ENCODE data around the gene DAAM2.
A peak's percentile ranks its signal among the peaks of the same experiment; 100 is the strongest.

DAAM2 gene

GRCh38 chr6:39839445-39839844, 47.3 kb downstream of the DAAM2 start:
- no peak for DNase-seq (ENCODE audit: low spot score)
- Histone ChIP-seq H3K9ac (ENCODE audit: low read depth, low read length, poor library complexity) (no peak overlapping the region), H4K91ac (ENCODE audit: low read depth, low read length, poor library complexity) (no peak overlapping the region), H3K14ac (ENCODE audit: low read length) (no peak overlapping the region), H3K4me3 (ENCODE audit: low read length in 2 of 2) (no peak overlapping the region), H2AK5ac (ENCODE audit: low read depth, low read length) (peak overlapping the region; percentile 79), H3K4me2 (ENCODE audit: insufficient read depth, low read length, poor library complexity, severe bottlenecking) (no peak overlapping the region), H3K23ac (ENCODE audit: low read depth, low read length, poor library complexity) (no peak overlapping the region), H3K4me1 (ENCODE audit: control insufficient read depth in 2 of 2, insufficient read depth in 1 of 2, low read depth in 1 of 2, low read length in 2 of 2) (peaks cover 0 to 6% of the 10 kb centered on the region in 2 donors), H3K79me1 (ENCODE audit: low read depth, low read length) (no peaks in the 10 kb centered on the region), H2BK15ac (ENCODE audit: low read length) (no peak overlapping the region), H2BK5ac (ENCODE audit: low read length) (no peak overlapping the region), H3K9me3 (replicated peaks in 1 of 2; ENCODE audit: control insufficient read depth in 2 of 2, insufficient read depth in 1 of 2, low read depth in 1 of 2, low read length in 2 of 2) (no peaks in the 10 kb centered on the region), H3K27ac (replicated peaks; ENCODE audit: low read length) (no peak overlapping the region), H4K8ac (ENCODE audit: low read depth, low read length) (no peak overlapping the region), H2BK120ac (ENCODE audit: low read depth, low read length) (no peak overlapping the region), H3K4ac (ENCODE audit: low read length) (no peak overlapping the region), H3K36me3 (replicated peaks in 1 of 2; ENCODE audit: control insufficient read depth in 2 of 2, insufficient read depth in 2 of 2, low read length in 2 of 2) (no peaks in the 10 kb centered on the region), H3K27me3 (ENCODE audit: control insufficient read depth in 3 of 3, insufficient read depth in 3 of 3, low read depth in 1 of 3, low read length in 3 of 3) (no peaks in the 10 kb centered on the region), H2AFZ (ENCODE audit: low read length) (no peak overlapping the region), H2BK12ac (ENCODE audit: low read length) (no peak overlapping the region), H3K18ac (ENCODE audit: low read length) (no peak overlapping the region)
- WGBS, 2 donors (ENCODE audit: extremely low coverage in 2 of 2, insufficient read length in 2 of 2, insufficient replicate concordance in 1 of 2): no CpG with 5 or more reads among the region's 1 CpG

DNA sequence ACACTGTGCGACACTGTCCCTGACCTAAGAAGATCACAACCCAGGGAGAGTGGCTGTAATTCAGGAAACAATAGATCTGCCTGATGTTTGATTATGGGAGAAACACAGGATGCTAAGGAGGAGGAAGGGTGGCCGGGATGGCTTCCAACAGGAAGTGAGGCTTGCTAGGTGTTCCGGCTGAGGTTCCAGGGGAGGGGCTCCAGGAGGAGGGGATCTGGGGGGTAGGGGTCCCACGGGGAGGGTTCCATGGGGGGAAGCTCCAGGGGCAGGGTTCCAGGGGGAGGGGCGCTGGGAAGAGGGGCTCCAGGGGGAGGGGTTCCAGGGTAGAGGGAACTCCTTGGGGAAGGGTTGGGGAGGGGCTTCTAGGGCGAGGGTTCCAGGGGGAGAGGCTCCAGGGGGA, 48.6 kb downstream of the DAAM2 start:
- H3K4ac ChIP-seq (ENCODE audit: low read length): no peak overlapping the region
- no CpG with 5 or more reads among the region's 6 CpGs for WGBS, 2 donors (ENCODE audit: extremely low coverage in 2 of 2, insufficient read length in 2 of 2, insufficient replicate concordance in 1 of 2)
- no peak overlapping the region for H3K27ac ChIP-seq (replicated peaks; ENCODE audit: low read length)
- H3K23ac ChIP-seq (ENCODE audit: low read depth, low read length, poor library complexity): no peak overlapping the region
- peak overlapping the region; percentile 42 for H3K18ac ChIP-seq (ENCODE audit: low read length)
- no peaks in the 10 kb centered on the region for H3K9me3 ChIP-seq (replicated peaks in 1 of 2; ENCODE audit: control insufficient read depth in 2 of 2, insufficient read depth in 1 of 2, low read depth in 1 of 2, low read length in 2 of 2)
- H3K4me2 ChIP-seq (ENCODE audit: insufficient read depth, low read length, poor library complexity, severe bottlenecking): no peak overlapping the region
- H3K4me3 ChIP-seq (ENCODE audit: low read length in 2 of 2): no peak overlapping the region
- no peak overlapping the region for H4K8ac ChIP-seq (ENCODE audit: low read depth, low read length)
- no peak overlapping the region for H4K91ac ChIP-seq (ENCODE audit: low read depth, low read length, poor library complexity)
- peak overlapping the region; percentile 76 for H2AK5ac ChIP-seq (ENCODE audit: low read depth, low read length)
- H3K79me1 ChIP-seq (ENCODE audit: low read depth, low read length): no peaks in the 10 kb centered on the region
- no peak overlapping the region for H2BK12ac ChIP-seq (ENCODE audit: low read length)
- H3K36me3 ChIP-seq (replicated peaks in 1 of 2; ENCODE audit: control insufficient read depth in 2 of 2, insufficient read depth in 2 of 2, low read length in 2 of 2): no peaks in the 10 kb centered on the region
- DNase-seq (ENCODE audit: low spot score): no peak
- peaks cover 0 to 10% of the 10 kb centered on the region in 2 donors for H3K4me1 ChIP-seq (ENCODE audit: control insufficient read depth in 2 of 2, insufficient read depth in 1 of 2, low read depth in 1 of 2, low read length in 2 of 2)
- no peak overlapping the region for H3K14ac ChIP-seq (ENCODE audit: low read length)
- H2BK15ac ChIP-seq (ENCODE audit: low read length): no peak overlapping the region
- peaks cover 0 to 2% (median 0%) of the 10 kb centered on the region in 3 experiments for H3K27me3 ChIP-seq (ENCODE audit: control insufficient read depth in 3 of 3, insufficient read depth in 3 of 3, low read depth in 1 of 3, low read length in 3 of 3)
- no peak overlapping the region for H2AFZ ChIP-seq (ENCODE audit: low read length)
- H3K9ac ChIP-seq (ENCODE audit: low read depth, low read length, poor library complexity): no peak overlapping the region
- H2BK5ac ChIP-seq (ENCODE audit: low read length): no peak overlapping the region
- H2BK120ac ChIP-seq (ENCODE audit: low read depth, low read length): no peak overlapping the region

- no peak overlapping the region for H3K4ac ChIP-seq (ENCODE audit: low read length)
- no peaks in the 10 kb centered on the region for H3K36me3 ChIP-seq (replicated peaks in 1 of 2; ENCODE audit: control insufficient read depth in 2 of 2, insufficient read depth in 2 of 2, low read length in 2 of 2)
- H3K27me3 ChIP-seq (ENCODE audit: control insufficient read depth in 3 of 3, insufficient read depth in 3 of 3, low read depth in 1 of 3, low read length in 3 of 3): peaks cover 0 to 2% (median 0%) of the 10 kb centered on the region in 3 experiments
- H3K4me2 ChIP-seq (ENCODE audit: insufficient read depth, low read length, poor library complexity, severe bottlenecking): no peak overlapping the region
- no peak overlapping the region for H2BK15ac ChIP-seq (ENCODE audit: low read length)
- H2AK5ac ChIP-seq (ENCODE audit: low read depth, low read length): no peak overlapping the region
- no peak overlapping the region for H2BK120ac ChIP-seq (ENCODE audit: low read depth, low read length)
- no peak overlapping the region for H4K8ac ChIP-seq (ENCODE audit: low read depth, low read length)
- H3K79me1 ChIP-seq (ENCODE audit: low read depth, low read length): no peaks in the 10 kb centered on the region
- no CpG with 5 or more reads among the region's 3 CpGs for WGBS, 2 donors (ENCODE audit: extremely low coverage in 2 of 2, insufficient read length in 2 of 2, insufficient replicate concordance in 1 of 2)
- no peak overlapping the region for H3K18ac ChIP-seq (ENCODE audit: low read length)
- peaks cover 0 to 13% of the 10 kb centered on the region in 2 donors for H3K4me1 ChIP-seq (ENCODE audit: control insufficient read depth in 2 of 2, insufficient read depth in 1 of 2, low read depth in 1 of 2, low read length in 2 of 2)
- H3K23ac ChIP-seq (ENCODE audit: low read depth, low read length, poor library complexity): no peak overlapping the region
- no peak overlapping the region for H3K27ac ChIP-seq (replicated peaks; ENCODE audit: low read length)
- no peak overlapping the region for H3K9ac ChIP-seq (ENCODE audit: low read depth, low read length, poor library complexity)
- no peak overlapping the region for H2AFZ ChIP-seq (ENCODE audit: low read length)
- no peak overlapping the region for H3K14ac ChIP-seq (ENCODE audit: low read length)
- H2BK12ac ChIP-seq (ENCODE audit: low read length): no peak overlapping the region
- no peak overlapping the region for H4K91ac ChIP-seq (ENCODE audit: low read depth, low read length, poor library complexity)
- H3K9me3 ChIP-seq (replicated peaks in 1 of 2; ENCODE audit: control insufficient read depth in 2 of 2, insufficient read depth in 1 of 2, low read depth in 1 of 2, low read length in 2 of 2): no peaks in the 10 kb centered on the region
- DNase-seq (ENCODE audit: low spot score): peak; percentile 6
- H3K4me3 ChIP-seq (ENCODE audit: low read length in 2 of 2): no peak overlapping the region
- no peak overlapping the region for H2BK5ac ChIP-seq (ENCODE audit: low read length)
Measured at GRCh38 chr6:39841291-39841690, 49.1 kb downstream of the DAAM2 start.

DNA sequence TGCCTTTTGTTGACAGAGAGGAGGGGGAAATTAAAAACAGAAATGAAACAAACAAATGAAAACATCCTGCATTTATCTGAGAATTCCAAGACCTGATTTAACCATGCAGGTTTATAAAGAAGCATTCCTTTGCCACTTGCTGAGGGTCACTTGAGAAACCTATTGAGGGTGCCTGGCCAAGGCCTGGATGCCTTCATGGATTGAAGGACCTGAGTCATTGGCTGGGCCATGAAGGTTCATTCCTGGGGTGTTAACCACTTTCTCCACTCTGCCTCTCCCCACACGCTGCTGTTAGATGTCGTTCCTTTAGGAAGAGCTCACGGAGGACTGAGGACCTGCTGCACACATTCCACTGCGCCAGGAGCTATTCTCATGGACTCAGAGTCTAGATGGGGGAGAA, 49.7 kb downstream of the DAAM2 start:
- H4K91ac ChIP-seq (ENCODE audit: low read depth, low read length, poor library complexity): no peak overlapping the region
- no peaks in the 10 kb centered on the region for H3K79me1 ChIP-seq (ENCODE audit: low read depth, low read length)
- no peaks in the 10 kb centered on the region for H3K9me3 ChIP-seq (replicated peaks in 1 of 2; ENCODE audit: control insufficient read depth in 2 of 2, insufficient read depth in 1 of 2, low read depth in 1 of 2, low read length in 2 of 2)
- no peak overlapping the region for H2BK12ac ChIP-seq (ENCODE audit: low read length)
- no peak overlapping the region for H3K4me2 ChIP-seq (ENCODE audit: insufficient read depth, low read length, poor library complexity, severe bottlenecking)
- no peak overlapping the region for H3K4ac ChIP-seq (ENCODE audit: low read length)
- no peak overlapping the region for H4K8ac ChIP-seq (ENCODE audit: low read depth, low read length)
- H3K36me3 ChIP-seq (replicated peaks in 1 of 2; ENCODE audit: control insufficient read depth in 2 of 2, insufficient read depth in 2 of 2, low read length in 2 of 2): no peaks in the 10 kb centered on the region
- no peak overlapping the region for H3K27ac ChIP-seq (replicated peaks; ENCODE audit: low read length)
- H3K14ac ChIP-seq (ENCODE audit: low read length): no peak overlapping the region
- no peak for DNase-seq (ENCODE audit: low spot score)
- H3K18ac ChIP-seq (ENCODE audit: low read length): no peak overlapping the region
- H2BK5ac ChIP-seq (ENCODE audit: low read length): no peak overlapping the region
- peaks cover 0 to 13% of the 10 kb centered on the region in 2 donors for H3K4me1 ChIP-seq (ENCODE audit: control insufficient read depth in 2 of 2, insufficient read depth in 1 of 2, low read depth in 1 of 2, low read length in 2 of 2)
- WGBS, 2 donors (ENCODE audit: extremely low coverage in 2 of 2, insufficient read length in 2 of 2, insufficient replicate concordance in 1 of 2): no CpG with 5 or more reads among the region's 4 CpGs
- no peak overlapping the region for H2AK5ac ChIP-seq (ENCODE audit: low read depth, low read length)
- H3K4me3 ChIP-seq (ENCODE audit: low read length in 2 of 2): no peak overlapping the region
- no peak overlapping the region for H2BK120ac ChIP-seq (ENCODE audit: low read depth, low read length)
- H3K9ac ChIP-seq (ENCODE audit: low read depth, low read length, poor library complexity): no peak overlapping the region
- no peak overlapping the region for H3K23ac ChIP-seq (ENCODE audit: low read depth, low read length, poor library complexity)
- H3K27me3 ChIP-seq (ENCODE audit: control insufficient read depth in 3 of 3, insufficient read depth in 3 of 3, low read depth in 1 of 3, low read length in 3 of 3): peaks cover 0 to 2% (median 0%) of the 10 kb centered on the region in 3 experiments
- H2BK15ac ChIP-seq (ENCODE audit: low read length): no peak overlapping the region
- H2AFZ ChIP-seq (ENCODE audit: low read length): no peak overlapping the region

Data from neuronal stem cell (in vitro differentiated cells).